ENCODE data around the gene UBASH3A.

- TF ChIP-seq CTCF (optimal IDR thresholded peaks at IDR 0.05 in 1 of 3, IDR thresholded peaks at IDR 0.05 in 1 of 3, conservative IDR thresholded peaks at IDR 0.05 in 1 of 3; ENCODE audit: extremely low read depth in 1 of 3, insufficient read depth in 2 of 3, low read length in 3 of 3): no peak
- TF ChIP-seq EZH2 (IDR thresholded peaks at IDR 0.05; ENCODE audit: low read length): no peak
Measured at GRCh38 chr21:42445311-42445710, 41.6 kb downstream of the UBASH3A start.
